Activated T-helper 1 cell treated with anti-CD3 and anti-CD28 coated beads, Interleukin-12 subunit alpha, Interleukin-12 subunit beta, Interleukin-2, Interleukin-4 antibody, amounts not matched to agents 30 ng/mL and 10 ng/mL and 1 ng/mL, durations not matched to agents 14 hours and 24 hours and 36 hours (primary cell): ENCODE measurements around the gene SHH. TPM values are rescaled to one million over a fixed set of nuclear protein-coding genes. Genes with fewer than 3 reads are reported as not detected.
"Not testable (repeated sequence)": the region's sequence is repeated elsewhere in the genome, so short reads cannot be mapped to it uniquely, and the experiment has no call there.

Source experiments
- DNase-seq: peaks from one replicate; pipeline ENCODE4 v3.0.0; 2021; ENCODE audit warnings: low spot score
- H3K27ac Mint-ChIP-seq: one replicate; pipeline ENCODE4 v1.8.0; 2021; ENCODE audit warnings: mild to moderate bottlenecking, mixed read lengths
- H3K27me3 Mint-ChIP-seq: one replicate; pipeline ENCODE4 v1.8.0; 2022; ENCODE audit warnings: mild to moderate bottlenecking, moderate library complexity, mixed read lengths; ENCODE audit not compliant: insufficient read depth
- H3K36me3 Mint-ChIP-seq: one replicate; pipeline ENCODE4 v1.8.0; 2021; ENCODE audit warnings: low read depth, mixed read lengths
- H3K4me1 Mint-ChIP-seq: one replicate; pipeline ENCODE4 v1.8.0; 2021; ENCODE audit warnings: low read depth, mixed read lengths
- H3K4me3 Mint-ChIP-seq: one replicate; pipeline ENCODE4 v1.8.0; 2021; ENCODE audit warnings: mild to moderate bottlenecking, moderate library complexity, mixed read lengths
- H3K9me3 Mint-ChIP-seq: one replicate; pipeline ENCODE4 v1.8.0; 2021; ENCODE audit warnings: mixed read lengths
- intact Hi-C: fragments of 100-400 bp; cut with micrococcal nuclease; formaldehyde crosslinking; loops from one replicate; pipeline ENCODE4 v1.15.1; 2024
- total RNA-seq: library from RNA; stranded (reverse); gene quantifications from 2 replicates; pipeline ENCODE4 v1.2.3, GENCODE V29; 2022

Gene SHH
- total RNA-seq, 1 donor from 2014 or later: not detected

DNA sequence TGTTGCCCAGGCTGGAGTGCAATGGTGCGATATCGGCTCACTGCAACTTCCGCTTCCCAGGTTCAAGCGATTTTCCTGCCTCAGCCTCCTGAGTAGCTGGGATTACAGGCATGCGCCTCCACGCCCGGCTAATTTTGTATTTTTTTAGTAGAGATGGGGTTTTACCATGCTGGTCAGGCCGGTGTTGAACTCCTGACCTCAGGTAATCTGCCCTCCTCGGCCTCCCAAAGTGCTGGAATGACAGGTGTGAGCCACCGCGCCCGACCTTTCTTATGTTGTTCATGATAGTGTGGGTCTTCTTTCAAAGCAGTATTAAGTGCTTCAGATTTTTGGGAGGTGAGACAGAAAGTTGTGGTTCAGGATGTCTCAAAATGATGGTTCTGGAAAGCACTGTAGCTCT lies 26.0 kb upstream of the SHH start:
- H3K27me3 Mint-ChIP-seq, DNase-seq, H3K4me1 Mint-ChIP-seq, intact Hi-C loops, H3K4me3 Mint-ChIP-seq, H3K36me3 Mint-ChIP-seq, H3K9me3 Mint-ChIP-seq, H3K27ac Mint-ChIP-seq: not testable (repeated sequence)

DNA sequence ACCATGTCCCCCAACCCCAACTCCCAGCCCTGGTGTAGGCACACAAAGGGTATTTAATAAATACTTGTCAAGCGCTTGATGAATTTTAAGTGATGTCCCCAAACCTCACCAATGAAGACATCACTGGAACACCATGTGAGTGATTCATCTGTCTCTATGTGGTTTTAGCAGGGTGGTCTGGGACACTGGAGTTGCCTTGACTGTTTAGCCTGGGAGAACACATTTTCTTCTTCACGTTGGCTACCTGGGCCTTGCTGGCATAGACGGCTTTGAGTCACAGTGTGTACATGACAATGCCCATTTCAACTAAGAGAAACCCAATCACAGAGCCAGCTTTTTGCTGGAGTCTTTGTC lies 24.8 kb upstream of the SHH start:
- Mint-ChIP-seq H3K4me1 (no peaks in the 10 kb centered on the region), H3K27ac (no peak overlapping the region), H3K27me3 (peaks cover 3% of the 10 kb centered on the region), H3K9me3 (no peaks in the 10 kb centered on the region), H3K4me3 (no peak overlapping the region), H3K36me3 (no peaks in the 10 kb centered on the region)
- no peak for DNase-seq
- intact Hi-C loops: no loop called here

- Mint-ChIP-seq H3K36me3 (no peaks in the 10 kb centered on the region), H3K4me1 (no peaks in the 10 kb centered on the region), H3K9me3 (no peaks in the 10 kb centered on the region), H3K27ac (no peak overlapping the region), H3K27me3 (peaks cover 3% of the 10 kb centered on the region), H3K4me3 (no peak overlapping the region)
- DNase-seq: no peak
- intact Hi-C loops: no loop called here
Measured at GRCh38 chr7:155836216-155837125, 24.2 kb upstream of the SHH start.

DNA sequence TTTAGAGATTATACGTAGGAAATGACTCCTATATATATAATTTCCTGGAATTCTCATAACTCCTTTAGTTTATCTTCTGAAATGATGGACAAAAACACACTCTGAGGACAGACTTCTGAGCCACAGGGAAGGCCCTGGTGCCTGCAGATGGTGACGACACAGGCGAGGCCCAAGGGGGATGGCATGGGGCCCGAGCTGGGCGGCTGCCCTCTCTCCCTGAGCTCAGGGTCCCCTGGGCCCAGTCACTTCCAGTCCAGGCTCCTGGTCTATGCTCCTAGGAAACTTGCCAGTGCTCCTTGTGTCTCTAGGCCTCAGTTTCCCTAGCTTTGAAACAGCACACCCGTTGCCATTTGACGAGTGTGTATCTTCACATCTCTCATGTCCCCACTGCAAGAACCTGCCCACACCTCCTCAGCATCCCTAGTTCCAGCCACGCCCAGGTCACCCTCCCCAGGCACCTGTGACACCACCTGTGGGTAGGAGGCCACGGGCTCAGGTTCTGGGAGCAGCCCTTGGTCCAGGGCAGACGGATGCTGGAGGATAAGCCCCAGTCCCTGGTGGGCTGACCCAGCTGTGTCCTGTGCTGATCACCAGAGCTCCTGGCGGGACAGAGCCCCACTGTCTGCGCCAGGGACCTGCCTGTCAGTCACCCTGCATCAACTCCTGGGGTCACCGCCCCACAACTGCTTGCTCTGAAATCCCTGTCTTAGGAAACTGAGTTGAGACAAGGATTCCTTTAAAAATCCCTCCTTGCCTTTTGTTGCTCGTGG lies 23.4 kb upstream of the SHH start:
- intact Hi-C loops: no loop called here
- H3K4me1 Mint-ChIP-seq: no peaks in the 10 kb centered on the region
- no peak for DNase-seq
- no peak overlapping the region for H3K4me3 Mint-ChIP-seq
- no peaks in the 10 kb centered on the region for H3K36me3 Mint-ChIP-seq
- no peak overlapping the region for H3K27ac Mint-ChIP-seq
- H3K9me3 Mint-ChIP-seq: no peaks in the 10 kb centered on the region
- H3K27me3 Mint-ChIP-seq: peaks cover 2% of the 10 kb centered on the region

- no peak for DNase-seq
- H3K36me3 Mint-ChIP-seq: no peaks in the 10 kb centered on the region
- H3K27ac Mint-ChIP-seq: no peak overlapping the region
- intact Hi-C loops: no loop called here
- no peak overlapping the region for H3K4me3 Mint-ChIP-seq
- no peaks in the 10 kb centered on the region for H3K4me1 Mint-ChIP-seq
- H3K9me3 Mint-ChIP-seq: no peaks in the 10 kb centered on the region
- H3K27me3 Mint-ChIP-seq: peaks cover 2% of the 10 kb centered on the region
Measured at GRCh38 chr7:155834486-155835048, 22.3 kb upstream of the SHH start.

DNA sequence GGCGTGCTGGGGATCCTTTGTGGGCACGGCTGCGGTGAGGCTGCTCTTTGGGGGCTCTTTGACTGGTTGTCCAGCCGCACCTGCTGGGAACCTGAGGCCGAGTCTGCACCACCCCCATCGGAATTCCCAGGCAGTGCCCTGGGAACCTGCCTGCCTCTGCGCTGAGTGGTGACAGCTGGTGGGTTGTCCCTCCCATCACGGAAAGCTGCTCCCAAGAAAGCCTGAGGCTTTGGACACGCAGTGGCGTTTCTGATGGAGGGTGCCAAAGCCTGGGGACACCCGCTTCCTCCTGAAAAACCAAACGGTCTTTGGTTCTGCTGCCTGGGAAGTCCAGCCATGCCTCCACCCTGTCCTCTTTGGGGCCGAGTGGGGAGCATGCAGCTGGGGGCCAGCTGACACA lies 21.4 kb upstream of the SHH start:
- Mint-ChIP-seq H3K27ac (no peak overlapping the region), H3K4me3 (no peak overlapping the region)

GRCh38 chr7:155832581-155832981 lies 20.3 kb upstream of the SHH start:
- H3K36me3 Mint-ChIP-seq: no peaks in the 10 kb centered on the region
- no peak overlapping the region for H3K4me3 Mint-ChIP-seq
- no peaks in the 10 kb centered on the region for H3K9me3 Mint-ChIP-seq
- no peaks in the 10 kb centered on the region for H3K27me3 Mint-ChIP-seq
- DNase-seq: no peak
- no peaks in the 10 kb centered on the region for H3K4me1 Mint-ChIP-seq
- no peak overlapping the region for H3K27ac Mint-ChIP-seq
- intact Hi-C loops: no loop called here

More for the DNA sequence above, 21.4 kb upstream of the SHH start:
- no peak for DNase-seq
- H3K4me1 Mint-ChIP-seq: no peaks in the 10 kb centered on the region
- H3K27me3 Mint-ChIP-seq: no peaks in the 10 kb centered on the region
- no peaks in the 10 kb centered on the region for H3K9me3 Mint-ChIP-seq
- intact Hi-C loops: no loop called here
- no peaks in the 10 kb centered on the region for H3K36me3 Mint-ChIP-seq

DNA sequence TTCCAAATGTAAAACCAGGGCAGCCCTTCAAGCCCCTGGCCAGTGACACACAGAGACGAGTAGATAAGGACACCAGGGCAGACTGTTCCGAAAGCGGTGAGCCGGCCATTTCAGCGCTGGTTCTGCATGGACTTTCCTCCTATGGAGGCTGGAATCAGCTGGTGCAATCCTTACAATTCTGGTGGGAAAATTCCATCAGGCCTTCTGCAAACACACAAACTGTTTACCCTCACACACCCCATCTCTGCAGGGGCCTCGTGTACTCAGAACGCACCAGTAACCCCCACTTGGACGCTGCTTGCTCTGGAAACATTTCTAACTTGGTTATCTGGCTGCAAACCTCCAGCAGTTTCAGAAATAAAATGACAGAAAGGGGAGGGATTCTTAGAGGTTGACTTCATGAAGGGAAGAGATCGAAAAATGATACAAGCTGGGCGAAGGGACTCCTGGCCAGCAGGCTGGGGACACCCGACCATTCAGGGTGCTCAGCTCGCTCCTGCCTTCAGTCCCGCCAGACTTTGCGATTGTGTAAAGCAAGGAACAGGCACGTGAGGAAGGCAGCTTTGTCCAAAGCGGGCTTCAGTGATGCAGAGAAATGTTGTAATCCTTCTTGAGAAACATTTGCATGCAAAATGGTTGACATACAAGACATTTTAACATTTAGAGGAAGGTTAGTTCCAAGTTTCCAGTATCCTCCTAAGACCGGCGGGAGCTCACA lies 19.7 kb upstream of the SHH start:
- H3K4me1 Mint-ChIP-seq: no peaks in the 10 kb centered on the region
- H3K36me3 Mint-ChIP-seq: no peaks in the 10 kb centered on the region
- DNase-seq: no peak
- no peak overlapping the region for H3K27ac Mint-ChIP-seq
- H3K9me3 Mint-ChIP-seq: no peaks in the 10 kb centered on the region
- intact Hi-C loops: no loop called here
- H3K4me3 Mint-ChIP-seq: no peak overlapping the region
- H3K27me3 Mint-ChIP-seq: no peaks in the 10 kb centered on the region

- intact Hi-C loops: no loop called here
- H3K4me3 Mint-ChIP-seq: no peak overlapping the region
- DNase-seq: no peak
- H3K27me3 Mint-ChIP-seq: peaks cover 4% of the 10 kb centered on the region
- H3K27ac Mint-ChIP-seq: no peak overlapping the region
- H3K4me1 Mint-ChIP-seq: no peaks in the 10 kb centered on the region
- H3K36me3 Mint-ChIP-seq: no peaks in the 10 kb centered on the region
- H3K9me3 Mint-ChIP-seq: no peaks in the 10 kb centered on the region
Measured at GRCh38 chr7:155830961-155831806, 18.9 kb upstream of the SHH start.

- no peaks in the 10 kb centered on the region for H3K4me1 Mint-ChIP-seq
- H3K4me3 Mint-ChIP-seq: no peak overlapping the region
- H3K9me3 Mint-ChIP-seq: no peaks in the 10 kb centered on the region
- intact Hi-C loops: no loop called here
- H3K27me3 Mint-ChIP-seq: peaks cover 4% of the 10 kb centered on the region
- no peaks in the 10 kb centered on the region for H3K36me3 Mint-ChIP-seq
- no peak for DNase-seq
- no peak overlapping the region for H3K27ac Mint-ChIP-seq
Measured at GRCh38 chr7:155829796-155830470, 17.7 kb upstream of the SHH start.

GRCh38 chr7:155825336-155825735 lies 13.1 kb upstream of the SHH start:
- Mint-ChIP-seq H3K36me3 (no peaks in the 10 kb centered on the region), H3K27me3 (peaks cover 9% of the 10 kb centered on the region), H3K27ac (no peak overlapping the region), H3K4me3 (no peak overlapping the region), H3K9me3 (no peaks in the 10 kb centered on the region), H3K4me1 (no peaks in the 10 kb centered on the region)
- DNase-seq: no peak
- intact Hi-C loops: no loop called here
